HG03066 (cell line): ENCODE results near the gene DHCR7.

Experiments
- ATAC-seq: cut with Tn5 transposase; IDR thresholded peaks from one replicate; pipeline ENCODE4 v1.9.1; 2021; ENCODE audit warnings: low read depth; ENCODE audit not compliant: unreplicated experiment

DHCR7 gene

GRCh38 chr11:71421392-71421950 lies 26.7 kb downstream of the DHCR7 start:
- no peak for ATAC-seq

GRCh38 chr11:71420455-71421241 lies 27.5 kb downstream of the DHCR7 start:
- no peak for ATAC-seq

- no peak for ATAC-seq
These were observed 29.6 kb downstream of the DHCR7 start for GRCh38 chr11:71418643-71419042.

GRCh38 chr11:71414645-71415044 lies 33.5 kb downstream of the DHCR7 start:
- ATAC-seq: no peak

- no peak for ATAC-seq
These were observed 37.7 kb downstream of the DHCR7 start for GRCh38 chr11:71410363-71410966.

- no peak for ATAC-seq
These were observed 39.4 kb downstream of the DHCR7 start for GRCh38 chr11:71408826-71409225.

- no peak for ATAC-seq
These were observed 40.8 kb downstream of the DHCR7 start for GRCh38 chr11:71407356-71407755.

GRCh38 chr11:71406681-71407080 lies 41.5 kb downstream of the DHCR7 start:
- ATAC-seq: no peak

GRCh38 chr11:71404209-71404608 lies 44.0 kb downstream of the DHCR7 start:
- no peak for ATAC-seq

- ATAC-seq: no peak
These were observed 45.3 kb downstream of the DHCR7 start for GRCh38 chr11:71402878-71403277.

GRCh38 chr11:71400216-71400615 lies 48.0 kb downstream of the DHCR7 start:
- no peak for ATAC-seq

- ATAC-seq: no peak
These were observed 48.9 kb downstream of the DHCR7 start for GRCh38 chr11:71399341-71399740.

GRCh38 chr11:71397961-71398360 lies 50.2 kb downstream of the DHCR7 start:
- ATAC-seq: no peak

- ATAC-seq: no peak
These were observed 50.8 kb downstream of the DHCR7 start for GRCh38 chr11:71397331-71397860.

GRCh38 chr11:71396548-71397123 lies 51.6 kb downstream of the DHCR7 start:
- no peak for ATAC-seq

GRCh38 chr11:71395774-71396173 lies 52.4 kb downstream of the DHCR7 start:
- no peak for ATAC-seq

GRCh38 chr11:71395263-71395560 lies 53.0 kb downstream of the DHCR7 start:
- no peak for ATAC-seq

GRCh38 chr11:71393283-71393682 lies 54.9 kb downstream of the DHCR7 start:
- no peak for ATAC-seq

- no peak for ATAC-seq
These were observed 56.4 kb downstream of the DHCR7 start for GRCh38 chr11:71391796-71392195.

GRCh38 chr11:71391352-71391751 lies 56.8 kb downstream of the DHCR7 start:
- ATAC-seq: no peak

GRCh38 chr11:71388637-71389235 lies 59.5 kb downstream of the DHCR7 start:
- no peak for ATAC-seq
